Femur (tissue), 1 donor: Measurements from ENCODE around the gene TRPM1.

Source experiments
- DNase-seq: peaks from one replicate; pipeline ENCODE4 v3.0.0-alpha.2; 2017

Gene TRPM1

GRCh38 chr15:31081588-31082250, 19.8 kb downstream of the TRPM1 start:
- no peak for DNase-seq

GRCh38 chr15:31081056-31081455, 20.5 kb downstream of the TRPM1 start:
- DNase-seq = no peak

- DNase-seq = peak; percentile 55
These were observed 20.9 kb downstream of the TRPM1 start for GRCh38 chr15:31080591-31081014.

- DNase-seq = no peak
These were observed 22.0 kb downstream of the TRPM1 start for GRCh38 chr15:31079519-31079918.

- DNase-seq = no peak
These were observed 23.1 kb downstream of the TRPM1 start for GRCh38 chr15:31078471-31078870.

- DNase-seq = no peak
These were observed 23.6 kb downstream of the TRPM1 start for GRCh38 chr15:31077941-31078340.

GRCh38 chr15:31077181-31077580, 24.3 kb downstream of the TRPM1 start:
- DNase-seq = no peak

GRCh38 chr15:31074321-31074720, 27.2 kb downstream of the TRPM1 start:
- no peak for DNase-seq

GRCh38 chr15:31070867-31071266, 30.7 kb downstream of the TRPM1 start:
- no peak for DNase-seq

GRCh38 chr15:31069360-31070000, 32.0 kb downstream of the TRPM1 start:
- DNase-seq = no peak

GRCh38 chr15:31067890-31068603, 33.5 kb downstream of the TRPM1 start:
- DNase-seq = no peak

GRCh38 chr15:31065824-31066223, 35.7 kb downstream of the TRPM1 start:
- no peak for DNase-seq

- DNase-seq = no peak
These were observed 38.6 kb downstream of the TRPM1 start for GRCh38 chr15:31062911-31063310.

- no peak for DNase-seq
These were observed 39.1 kb downstream of the TRPM1 start for GRCh38 chr15:31062310-31062847.

GRCh38 chr15:31060429-31061140, 40.9 kb downstream of the TRPM1 start:
- no peak for DNase-seq

GRCh38 chr15:31058236-31058962, 43.1 kb downstream of the TRPM1 start:
- DNase-seq = no peak

- DNase-seq = no peak
These were observed 49.9 kb downstream of the TRPM1 start for GRCh38 chr15:31051496-31052080.

GRCh38 chr15:31050953-31051352, 50.6 kb downstream of the TRPM1 start:
- DNase-seq = no peak

GRCh38 chr15:31049682-31050615, 51.6 kb downstream of the TRPM1 start:
- no peak for DNase-seq

GRCh38 chr15:31049111-31049510, 52.4 kb downstream of the TRPM1 start:
- DNase-seq = no peak

GRCh38 chr15:31047437-31047836, 54.1 kb downstream of the TRPM1 start:
- DNase-seq = no peak
